ENCODE measurements around the gene ACP7.
"Not testable (repeated sequence)": the region's sequence is repeated elsewhere in the genome, so short reads cannot be mapped to it uniquely, and the experiment has no call there.

ACP7 gene, protein sequence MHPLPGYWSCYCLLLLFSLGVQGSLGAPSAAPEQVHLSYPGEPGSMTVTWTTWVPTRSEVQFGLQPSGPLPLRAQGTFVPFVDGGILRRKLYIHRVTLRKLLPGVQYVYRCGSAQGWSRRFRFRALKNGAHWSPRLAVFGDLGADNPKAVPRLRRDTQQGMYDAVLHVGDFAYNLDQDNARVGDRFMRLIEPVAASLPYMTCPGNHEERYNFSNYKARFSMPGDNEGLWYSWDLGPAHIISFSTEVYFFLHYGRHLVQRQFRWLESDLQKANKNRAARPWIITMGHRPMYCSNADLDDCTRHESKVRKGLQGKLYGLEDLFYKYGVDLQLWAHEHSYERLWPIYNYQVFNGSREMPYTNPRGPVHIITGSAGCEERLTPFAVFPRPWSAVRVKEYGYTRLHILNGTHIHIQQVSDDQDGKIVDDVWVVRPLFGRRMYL

GRCh38 chr19:39083983-39084731, at the start of gene ACP7:
Gene ACP7, plus strand, starts transcription at chr19:39084368. Its CDS starts 902 bp downstream, at chr19:39085270.
- no peak for DNase-seq

- no peak for DNase-seq
Observed at GRCh38 chr19:39036581-39036980, 47.6 kb upstream of the ACP7 start.

GRCh38 chr19:39037194-39037593, 47.0 kb upstream of the ACP7 start:
- no peak for DNase-seq

DNA sequence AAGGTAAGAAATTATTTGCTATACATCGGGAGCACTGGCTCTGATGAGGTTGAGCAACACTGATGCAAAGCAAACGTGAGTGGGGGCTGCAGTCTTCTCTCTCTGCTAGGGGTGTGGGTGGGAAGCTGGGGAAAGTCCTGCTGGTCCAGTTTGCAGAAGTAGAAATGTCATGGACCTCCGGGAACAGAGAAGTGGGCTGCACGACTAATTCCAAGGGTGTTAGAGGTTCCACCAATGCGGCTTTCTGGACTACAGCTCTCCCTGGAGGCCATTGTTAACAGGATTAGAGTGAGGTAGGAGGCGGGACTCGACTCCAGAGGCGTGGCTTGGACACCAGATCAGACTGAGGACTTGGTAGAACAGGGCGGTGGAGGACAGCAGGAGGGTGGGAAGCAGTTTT, 46.1 kb upstream of the ACP7 start:
- DNase-seq, result peak; percentile 16

DNA sequence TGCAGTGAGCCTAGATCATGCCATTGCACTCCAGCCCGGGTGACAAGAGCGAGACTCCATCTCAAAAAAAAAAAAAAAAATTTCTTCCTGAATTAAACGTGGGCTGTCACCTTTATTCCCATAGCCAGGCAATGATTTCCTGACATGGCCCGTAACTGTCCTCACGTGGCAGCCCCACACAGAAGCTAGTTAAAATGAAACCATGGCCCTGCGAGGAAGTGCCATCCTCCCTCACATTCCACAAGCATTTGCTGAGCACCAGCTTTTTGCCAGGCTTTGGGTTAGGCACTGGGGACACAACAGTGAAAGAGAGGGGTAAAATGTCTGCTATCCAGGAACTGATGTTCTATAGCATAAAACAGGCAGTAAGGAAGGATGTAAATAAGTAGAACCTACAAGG, 38.7 kb upstream of the ACP7 start:
- no peak for DNase-seq

- DNase-seq, result no peak
Observed at GRCh38 chr19:39046037-39046821, 37.9 kb upstream of the ACP7 start.

GRCh38 chr19:39047073-39047472, 37.1 kb upstream of the ACP7 start:
- DNase-seq, result no peak

GRCh38 chr19:39052243-39052746, 31.9 kb upstream of the ACP7 start:
- DNase-seq, result peak; percentile 50

DNA sequence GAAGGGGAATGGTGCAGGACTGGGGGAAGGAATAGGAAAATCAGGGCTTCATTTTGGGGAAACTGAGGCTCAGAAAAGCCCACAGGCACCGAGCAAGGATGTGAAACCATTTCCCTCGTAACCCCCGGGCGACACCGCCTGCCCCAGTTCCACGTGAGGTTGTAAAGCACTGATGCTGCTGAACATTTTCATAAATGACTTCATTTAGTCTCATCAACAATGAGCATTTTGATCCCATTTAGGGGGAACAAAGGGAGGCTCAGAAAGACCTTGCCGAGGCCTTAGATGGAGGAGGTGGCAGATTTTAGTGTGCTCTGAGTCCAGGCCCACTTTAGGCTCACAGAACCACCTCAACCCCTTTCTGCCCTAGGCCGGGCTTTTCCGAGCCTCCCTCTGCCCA, 31.3 kb upstream of the ACP7 start:
- DNase-seq, result no peak

GRCh38 chr19:39053276-39054090, 30.7 kb upstream of the ACP7 start:
- DNase-seq, result no peak

DNA sequence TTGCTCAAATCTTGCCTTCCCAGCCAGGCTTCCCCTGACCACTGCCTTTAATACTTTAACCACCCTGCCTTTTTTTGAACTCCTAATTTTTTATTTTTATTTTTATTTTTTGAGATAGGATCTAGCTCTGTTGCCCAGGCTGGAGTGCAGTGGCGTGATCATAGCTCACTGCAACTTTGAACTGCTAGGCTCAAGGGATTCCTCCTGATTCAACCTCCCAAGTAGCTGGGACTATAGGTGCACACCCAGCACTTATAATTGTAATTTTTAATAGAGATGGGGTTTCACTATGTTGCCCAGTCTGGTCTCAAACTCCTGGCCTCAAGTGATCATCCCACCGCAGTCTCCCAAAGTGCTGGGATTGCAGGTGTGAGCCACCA, 30.1 kb upstream of the ACP7 start:
- DNase-seq, result no peak

DNA sequence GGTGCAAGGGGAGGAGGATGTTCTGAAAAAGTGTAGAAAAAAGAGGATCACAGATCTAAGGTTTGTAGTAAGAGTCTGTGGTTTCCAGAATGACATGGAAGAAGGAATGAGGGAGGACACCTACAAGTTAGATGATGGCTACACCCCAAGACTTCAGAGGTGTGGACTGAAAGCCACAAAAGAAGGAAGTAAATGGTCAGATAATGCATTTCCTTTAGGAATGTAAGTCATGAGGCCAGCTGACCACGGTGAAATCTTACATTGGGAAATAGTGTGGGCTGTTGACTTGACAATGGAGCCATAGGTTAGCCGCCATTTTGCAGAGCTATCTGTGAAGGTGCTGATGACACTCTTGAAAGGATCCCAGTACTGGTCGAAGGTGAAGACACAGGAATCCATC, 26.6 kb upstream of the ACP7 start:
- DNase-seq, result no peak

- no peak for DNase-seq
Observed at GRCh38 chr19:39059302-39059701, 24.9 kb upstream of the ACP7 start.

DNA sequence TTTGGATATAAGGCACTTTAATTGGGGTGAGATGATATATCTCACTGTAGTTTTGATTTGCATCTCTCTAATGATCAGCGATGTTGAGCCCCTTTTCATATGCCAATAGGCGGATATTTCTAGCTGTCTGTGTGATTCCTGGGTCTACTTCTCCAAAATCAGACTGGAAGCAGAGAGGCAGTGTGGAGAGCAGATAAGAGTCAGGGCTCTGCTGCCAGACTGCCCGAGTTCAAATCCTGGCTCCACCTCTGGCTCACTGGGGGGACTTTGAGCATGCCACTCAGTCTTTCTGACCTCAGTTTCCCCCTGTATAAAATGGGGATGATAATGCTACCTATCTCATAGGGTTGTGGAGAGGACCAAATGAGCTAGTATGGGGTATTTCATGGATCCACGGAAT, 24.0 kb upstream of the ACP7 start:
- DNase-seq, result no peak

GRCh38 chr19:39064405-39064804, 19.8 kb upstream of the ACP7 start:
- no peak for DNase-seq

DNA sequence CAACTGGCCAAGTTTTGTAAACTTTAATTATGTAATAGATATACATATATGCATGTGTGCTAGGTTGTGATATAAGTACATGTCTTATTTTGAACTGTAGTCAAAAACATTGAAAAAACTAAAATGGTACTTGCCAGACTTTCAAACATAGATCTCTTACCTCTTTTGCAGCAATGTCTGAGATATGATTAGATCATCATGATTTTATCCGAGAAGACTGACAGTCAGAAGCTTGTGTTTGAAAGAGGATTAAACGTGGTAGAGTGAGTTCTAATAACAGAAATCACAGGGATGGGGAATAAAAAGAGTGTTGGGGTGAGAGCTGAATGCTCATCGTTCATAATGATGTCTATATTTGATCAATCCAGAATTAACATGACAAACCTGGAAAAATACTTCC, 18.2 kb upstream of the ACP7 start:
- DNase-seq, result no peak

DNA sequence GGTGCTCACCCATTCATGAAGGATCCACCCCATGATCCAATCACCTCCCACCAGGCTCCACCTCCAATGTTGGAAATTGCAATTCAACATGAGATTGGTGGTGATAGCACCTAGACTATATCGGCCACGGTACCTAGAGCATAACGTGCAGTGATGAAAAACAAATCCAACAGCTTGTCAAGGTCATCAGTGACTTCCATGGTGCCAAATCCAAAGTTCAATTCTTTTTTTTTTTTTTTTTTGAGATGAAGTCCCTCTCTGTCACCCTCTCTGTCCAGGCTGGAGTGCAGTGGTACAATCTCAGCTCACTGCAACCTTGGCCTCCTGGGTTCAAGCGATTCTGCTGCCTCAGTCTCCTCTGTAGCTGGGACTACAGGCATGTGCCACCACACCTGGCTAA, 17.1 kb upstream of the ACP7 start:
- no peak for DNase-seq

DNA sequence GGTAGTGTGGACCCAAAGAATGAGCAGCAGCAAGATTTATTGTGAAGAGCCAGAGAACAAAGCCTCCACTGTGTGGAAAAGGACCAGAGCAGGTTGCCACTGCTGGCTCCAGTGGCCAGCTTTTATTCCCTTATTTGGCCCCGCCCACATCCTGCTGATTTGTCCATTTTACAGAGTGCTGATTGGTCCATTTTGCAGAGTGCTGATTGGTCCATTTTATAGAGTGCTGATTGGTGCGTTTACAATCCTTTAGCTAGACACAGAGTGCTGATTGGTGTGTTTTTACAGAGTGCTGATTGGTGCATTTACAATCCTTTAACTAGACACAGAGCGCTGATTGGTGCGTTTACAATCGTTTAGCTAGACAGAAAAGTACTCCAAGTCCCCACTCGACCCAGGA, 15.9 kb upstream of the ACP7 start:
- DNase-seq, result not testable (repeated sequence)

DNA sequence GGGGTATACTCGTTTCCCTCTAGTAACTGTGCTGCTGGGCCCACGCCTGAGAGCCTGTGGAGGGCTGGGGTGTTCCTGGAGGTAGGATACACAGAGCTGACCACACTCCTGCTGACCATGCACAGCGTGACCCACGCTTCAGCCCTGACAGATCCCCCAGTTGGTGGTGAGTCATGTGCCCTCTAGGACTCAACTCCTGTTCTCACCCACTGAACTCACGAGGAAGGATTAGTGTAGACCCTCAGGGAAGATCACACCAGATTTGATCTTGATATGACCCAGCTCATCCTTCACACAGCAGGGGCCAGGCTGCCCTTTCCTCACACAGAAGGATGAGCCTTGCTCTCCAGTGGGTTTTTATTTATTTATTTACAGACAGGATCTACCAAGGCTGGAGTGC, 13.3 kb upstream of the ACP7 start:
- no peak for DNase-seq

DNA sequence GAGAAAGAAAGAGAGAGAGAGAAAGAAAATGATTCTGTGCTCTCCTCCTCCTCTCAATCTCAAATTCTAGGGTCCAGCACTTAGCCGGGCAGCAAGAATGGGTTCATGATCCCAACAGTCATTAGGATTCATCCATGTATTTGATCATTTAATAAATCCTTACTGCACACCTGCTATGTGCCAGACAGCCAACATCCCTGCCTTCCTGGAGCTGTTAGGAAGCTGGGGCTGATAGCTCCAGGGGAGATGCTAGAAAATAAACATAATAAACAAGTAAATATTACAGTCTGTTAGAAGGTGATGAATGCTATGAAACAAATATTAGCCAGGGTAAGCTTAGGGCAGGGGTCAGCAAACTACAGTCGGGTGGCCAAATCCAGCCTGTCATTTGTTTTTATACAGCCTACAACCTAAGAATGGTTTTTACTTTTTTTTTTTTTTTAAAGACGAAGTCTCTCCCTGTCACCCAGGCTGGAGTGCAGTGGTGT, 9.9 kb upstream of the ACP7 start:
- no peak for DNase-seq

- DNase-seq, result no peak
Observed at GRCh38 chr19:39074942-39075341, 9.2 kb upstream of the ACP7 start.

DNA sequence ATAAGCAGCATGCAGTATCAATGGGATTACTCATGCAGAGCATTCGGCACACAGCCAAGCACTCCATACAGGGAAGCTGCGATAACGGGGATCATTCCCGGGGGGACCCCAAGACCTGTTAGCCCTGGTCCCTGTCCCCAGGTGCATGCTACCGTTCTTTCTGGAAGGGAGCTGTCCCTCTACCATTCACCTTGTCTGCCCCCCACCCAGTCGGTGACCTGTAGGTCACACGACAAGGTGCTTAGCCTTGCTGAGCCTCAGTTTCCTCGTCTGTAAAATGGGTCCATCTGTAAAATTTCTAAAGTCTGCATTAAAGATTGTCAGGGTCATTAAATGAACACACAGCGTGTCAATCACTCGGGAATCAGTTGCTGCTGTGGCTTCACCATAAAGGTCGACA, 6.8 kb upstream of the ACP7 start:
- no peak for DNase-seq

All from NCI-H748 treated with DMSO at 0.1 percent for 48 hours (cell line).